HepG2 (cell line): ENCODE measurements around the gene TEX9. TPM values are rescaled to one million over a fixed set of nuclear protein-coding genes. Genes with fewer than 3 reads are reported as not detected.

ENCODE experiments used
- BRD4 ChIP-seq: sonication (generic); formaldehyde crosslinking; IDR thresholded peaks from 2 replicates; pipeline ENCODE4 v1.4.0; 2020; ENCODE audit warnings: missing genetic modification reagents
- CHD2 ChIP-seq: IDR thresholded peaks from 2 replicates; pipeline ENCODE4 v1.6.1; 2011; ENCODE audit warnings: low read depth, low read length, improper control_type of control experiment
- E2F1 ChIP-seq: sonication (generic); formaldehyde crosslinking; IDR thresholded peaks from 2 replicates; pipeline ENCODE4 v1.5.0; 2020; ENCODE audit warnings: missing genetic modification reagents
- FOXC1 ChIP-seq: sonication (generic); formaldehyde crosslinking; IDR thresholded peaks from 2 replicates; pipeline ENCODE4 v1.8.0; 2022; ENCODE audit warnings: mild to moderate bottlenecking, missing genetic modification reagents, borderline replicate concordance
- GZF1 ChIP-seq: sonication (generic); formaldehyde crosslinking; IDR thresholded peaks from 2 replicates; pipeline ENCODE4 v1.5.1; 2020; ENCODE audit warnings: mild to moderate bottlenecking, missing genetic modification reagents
- HHEX ChIP-seq: IDR thresholded peaks from 2 replicates; pipeline ENCODE4 v1.6.1; 2016; ENCODE audit warnings: control low read depth
- HIVEP1 ChIP-seq: sonication (generic); formaldehyde crosslinking; IDR thresholded peaks from 2 replicates; pipeline ENCODE4 v1.4.0; 2020; ENCODE audit warnings: mild to moderate bottlenecking, missing genetic modification reagents
- KLF11 ChIP-seq: IDR thresholded peaks from 2 replicates; pipeline ENCODE4 v1.6.1; 2016; ENCODE audit warnings: missing compliant biosample characterization
- KLF13 ChIP-seq: sonication (generic); formaldehyde crosslinking; IDR thresholded peaks from 2 replicates; pipeline ENCODE4 v1.4.0; 2020; ENCODE audit warnings: mild to moderate bottlenecking, missing genetic modification reagents
- ONECUT2 ChIP-seq: sonication (generic); formaldehyde crosslinking; IDR thresholded peaks from 2 replicates; pipeline ENCODE4 v1.4.0; 2020; ENCODE audit warnings: missing genetic modification reagents
- PCBP2 ChIP-seq: fragments of 200-400 bp; formaldehyde crosslinking; optimal IDR thresholded peaks from 2 replicates; pipeline ENCODE3; 2018; ENCODE audit warnings: low read length, low read depth; ENCODE audit not compliant: poor library complexity, severe bottlenecking
- PHF5A ChIP-seq: IDR thresholded peaks from one replicate; pipeline ENCODE4 v1.6.1; 2018; ENCODE audit warnings: low read depth, missing genetic modification reagents; ENCODE audit not compliant: unreplicated experiment
- RELA ChIP-seq: sonication (generic); formaldehyde crosslinking; IDR thresholded peaks from 2 replicates; pipeline ENCODE4 v1.4.0; 2020; ENCODE audit warnings: missing genetic modification reagents
- SIN3A ChIP-seq: IDR thresholded peaks from 2 replicates; pipeline ENCODE4 v1.6.1; 2011; ENCODE audit warnings: low read depth, mild to moderate bottlenecking, control low read depth, low read length, borderline replicate concordance
- SNAPC2 ChIP-seq: sonication (generic); formaldehyde crosslinking; IDR thresholded peaks from 2 replicates; pipeline ENCODE4 v1.8.1; 2022; ENCODE audit warnings: mild to moderate bottlenecking, missing genetic modification reagents
- SRSF4 ChIP-seq: fragments of 200-400 bp; formaldehyde crosslinking; IDR thresholded peaks from one replicate; pipeline ENCODE4 v1.6.1; 2018; ENCODE audit warnings: mild to moderate bottlenecking, low read depth, low read length, moderate library complexity; ENCODE audit not compliant: poor library complexity, severe bottlenecking
- ZBTB46 ChIP-seq: sonication (generic); formaldehyde crosslinking; IDR thresholded peaks from 2 replicates; pipeline ENCODE4 v1.4.0; 2020; ENCODE audit warnings: mild to moderate bottlenecking, missing genetic modification reagents, borderline replicate concordance
- ZNF253 ChIP-seq: sonication (generic); formaldehyde crosslinking; IDR thresholded peaks from 2 replicates; pipeline ENCODE4 v1.8.0; 2022; ENCODE audit warnings: mild to moderate bottlenecking, missing genetic modification reagents, borderline replicate concordance
- ZNF256 ChIP-seq: sonication (generic); formaldehyde crosslinking; conservative IDR thresholded peaks from 2 replicates; pipeline ENCODE4 v1.4.0; 2020; ENCODE audit warnings: missing genetic modification reagents
- ZNF543 ChIP-seq: sonication (generic); formaldehyde crosslinking; IDR thresholded peaks from 2 replicates; pipeline ENCODE4 v1.4.0; 2020; ENCODE audit warnings: mild to moderate bottlenecking, missing genetic modification reagents
- ZNF549 ChIP-seq: sonication (generic); formaldehyde crosslinking; IDR thresholded peaks from 2 replicates; pipeline ENCODE4 v1.5.0; 2020; ENCODE audit warnings: missing genetic modification reagents
- ZNF552 ChIP-seq: sonication (generic); formaldehyde crosslinking; IDR thresholded peaks from 2 replicates; pipeline ENCODE4 v1.9.0; 2022; ENCODE audit warnings: missing genetic modification reagents, mild to moderate bottlenecking, borderline replicate concordance
- ZNF562 ChIP-seq: sonication (generic); formaldehyde crosslinking; IDR thresholded peaks from 2 replicates; pipeline ENCODE4 v1.8.0; 2022; ENCODE audit warnings: missing genetic modification reagents, borderline replicate concordance
- ZNF639 ChIP-seq: conservative IDR thresholded peaks from 2 replicates; pipeline ENCODE4 v1.6.1; 2018; ENCODE audit warnings: missing genetic modification reagents
- ZNF674 ChIP-seq: sonication (generic); formaldehyde crosslinking; IDR thresholded peaks from 2 replicates; pipeline ENCODE4 v1.5.0; 2020; ENCODE audit warnings: low read depth, mild to moderate bottlenecking, missing genetic modification reagents
- ZNF713 ChIP-seq: sonication (generic); formaldehyde crosslinking; IDR thresholded peaks from 2 replicates; pipeline ENCODE4 v1.4.0; 2020; ENCODE audit warnings: mild to moderate bottlenecking, missing genetic modification reagents
- ZNF740 ChIP-seq: sonication (generic); formaldehyde crosslinking; IDR thresholded peaks from 2 replicates; pipeline ENCODE4 v1.4.0; 2020; ENCODE audit warnings: missing genetic modification reagents
- ZNF768 ChIP-seq: sonication (generic); formaldehyde crosslinking; IDR thresholded peaks from 2 replicates; pipeline ENCODE4 v1.4.0; 2020; ENCODE audit warnings: missing genetic modification reagents
- ZNF891 ChIP-seq: sonication (generic); formaldehyde crosslinking; IDR thresholded peaks from 2 replicates; pipeline ENCODE4 v1.5.0; 2020; ENCODE audit warnings: mild to moderate bottlenecking, missing genetic modification reagents
- polyA plus RNA-seq, 8 experiments: library from polyadenylated mRNA; depleted of rRNA in 3 of 8; stranded (reverse) in 7 of 8; unstranded in 1 of 8; fragments of >200 nt; fragmentation: Illumina TruSeq in 4 of 8; extraction: Trizol in 4 of 8; gene quantifications; 2 replicates each; pipeline versions ENCODE4 v1.2.1 to v1.2.3, GENCODE V29; 2011 to 2016; ENCODE audit warnings: low read depth in 4 of 8, missing spikeins in 1 of 8, mixed read lengths in 1 of 8; ENCODE audit not compliant: insufficient read depth in 1 of 8
- total RNA-seq, 5 experiments: library from RNA; depleted of rRNA; stranded (reverse); fragments of >200 nt; fragmentation: Illumina TruSeq; extraction: Trizol; gene quantifications; 2 replicates each; pipeline ENCODE4 v1.2.3, GENCODE V29; 2016; ENCODE audit warnings: low read depth in 1 of 5

The TEX9 gene
- total and polyA plus RNA-seq, 2 of the 13 experiments (the other 11 are each of a cell fraction or from before 2014, with no cell fraction given): 0.82 to 6.9 TPM

- TF ChIP-seq ZNF552 (CRISPR knock-in tag) (no peak), ZBTB46 (CRISPR knock-in tag) (no peak), ZNF253 (CRISPR knock-in tag) (no peak), ZNF713 (no peak), HHEX (CRISPR knock-in tag) (no peak), PHF5A (CRISPR knock-in tag) (no peak), ZNF256 (no peak), ZNF549 (CRISPR knock-in tag) (no peak), FOXC1 (CRISPR knock-in tag) (peak; percentile 51; the same call in 1 of the 2 replicates), RELA (0 out of 2 replicates have a peak, but pooled peaks have one; percentile 27), SRSF4 (no peak), SIN3A (peak; percentile 86; the same call in 1 of the 2 replicates), E2F1 (CRISPR knock-in tag) (peak; percentile 70; the same call in 1 of the 2 replicates), ZNF639 (CRISPR knock-in tag) (no peak), BRD4 (CRISPR knock-in tag) (no peak), ZNF674 (CRISPR knock-in tag) (no peak), HIVEP1 (CRISPR knock-in tag) (no peak), ZNF891 (CRISPR knock-in tag) (no peak), ZNF768 (CRISPR knock-in tag) (peak; percentile 59; the same call in 1 of the 2 replicates), ZNF562 (CRISPR knock-in tag) (no peak), ZNF740 (no peak), ZNF543 (CRISPR knock-in tag) (no peak), GZF1 (CRISPR knock-in tag) (no peak), KLF13 (CRISPR knock-in tag) (no peak), SNAPC2 (CRISPR knock-in tag) (no peak), PCBP2 (no peak), ONECUT2 (CRISPR knock-in tag) (no peak), KLF11 (CRISPR knock-in tag) (no peak), CHD2 (peak; percentile 92)
These were observed at the start of gene TEX9 (continued) for GRCh38 chr15:56365075-56365711.
